ENCODE measurements around the gene TMCC3. TPM values are rescaled to one million over a fixed set of nuclear protein-coding genes. Genes with fewer than 3 reads are reported as not detected.

The TMCC3 gene
- total and polyA plus RNA-seq, 11 donors, result 0.69 to 8.2 (median 2.9) TPM

DNA sequence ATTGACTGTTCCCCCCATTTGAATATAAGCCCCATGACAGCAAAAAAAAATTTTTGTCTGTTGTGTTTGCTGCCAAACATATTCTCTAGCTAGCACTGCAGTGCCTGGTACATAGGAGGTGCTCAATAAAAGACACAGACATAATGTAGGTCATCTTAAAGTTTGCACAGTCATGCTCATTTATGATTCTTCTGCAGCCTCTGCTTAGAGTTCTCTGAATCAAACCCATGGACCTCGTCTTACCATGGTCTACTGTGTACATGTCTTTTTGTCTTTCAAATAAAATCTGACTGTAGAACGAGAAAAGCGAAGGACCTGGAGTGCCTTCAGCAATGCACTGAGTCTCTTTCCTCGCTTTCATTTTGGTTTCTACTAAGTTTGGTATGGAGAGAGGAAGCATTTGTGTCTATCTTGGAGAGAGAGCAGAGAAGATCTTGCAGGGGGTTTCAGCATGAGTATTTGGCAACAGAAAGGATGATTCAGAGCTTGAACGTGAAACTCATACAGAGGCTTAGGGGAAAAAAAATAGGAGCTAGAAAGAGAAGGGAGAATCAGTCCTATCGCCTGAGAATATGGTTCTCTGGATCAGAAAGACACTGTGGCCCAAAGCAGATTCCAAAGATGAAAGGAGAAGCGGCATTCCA, 38.8 kb upstream of the TMCC3 start:
- intact Hi-C loops (cut with DNase I), result no loop called here
- no peak for TF ChIP-seq POLR2A (IDR thresholded peaks at IDR 0.05)
- TF ChIP-seq, protein P1, sequence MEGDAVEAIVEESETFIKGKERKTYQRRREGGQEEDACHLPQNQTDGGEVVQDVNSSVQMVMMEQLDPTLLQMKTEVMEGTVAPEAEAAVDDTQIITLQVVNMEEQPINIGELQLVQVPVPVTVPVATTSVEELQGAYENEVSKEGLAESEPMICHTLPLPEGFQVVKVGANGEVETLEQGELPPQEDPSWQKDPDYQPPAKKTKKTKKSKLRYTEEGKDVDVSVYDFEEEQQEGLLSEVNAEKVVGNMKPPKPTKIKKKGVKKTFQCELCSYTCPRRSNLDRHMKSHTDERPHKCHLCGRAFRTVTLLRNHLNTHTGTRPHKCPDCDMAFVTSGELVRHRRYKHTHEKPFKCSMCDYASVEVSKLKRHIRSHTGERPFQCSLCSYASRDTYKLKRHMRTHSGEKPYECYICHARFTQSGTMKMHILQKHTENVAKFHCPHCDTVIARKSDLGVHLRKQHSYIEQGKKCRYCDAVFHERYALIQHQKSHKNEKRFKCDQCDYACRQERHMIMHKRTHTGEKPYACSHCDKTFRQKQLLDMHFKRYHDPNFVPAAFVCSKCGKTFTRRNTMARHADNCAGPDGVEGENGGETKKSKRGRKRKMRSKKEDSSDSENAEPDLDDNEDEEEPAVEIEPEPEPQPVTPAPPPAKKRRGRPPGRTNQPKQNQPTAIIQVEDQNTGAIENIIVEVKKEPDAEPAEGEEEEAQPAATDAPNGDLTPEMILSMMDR (IDR thresholded peaks at IDR 0.05), result no peak
- no peak for DNase-seq
- peak overlapping the region in 3 of 12 donors; percentile 1 to 44 (median 20) for H3K27ac ChIP-seq
- no peaks in the 10 kb centered on the region for H3K9me3 ChIP-seq
- peak overlapping the region in 7 of 12 donors; percentile 18 to 45 (median 23) for H3K4me3 ChIP-seq
- H3K36me3 ChIP-seq, result no peaks in the 10 kb centered on the region
- peak in 1 of 4 donors; percentile 64 for ATAC-seq
- H3K27me3 ChIP-seq, result no peaks in the 10 kb centered on the region
- peaks cover 0 to 24% (median 6%) of the 10 kb centered on the region in 12 donors for H3K4me1 ChIP-seq
- WGBS, 4 donors, result 69 to 73% (median 71%) methylated on average over 7 of the region's 7 CpGs

DNA sequence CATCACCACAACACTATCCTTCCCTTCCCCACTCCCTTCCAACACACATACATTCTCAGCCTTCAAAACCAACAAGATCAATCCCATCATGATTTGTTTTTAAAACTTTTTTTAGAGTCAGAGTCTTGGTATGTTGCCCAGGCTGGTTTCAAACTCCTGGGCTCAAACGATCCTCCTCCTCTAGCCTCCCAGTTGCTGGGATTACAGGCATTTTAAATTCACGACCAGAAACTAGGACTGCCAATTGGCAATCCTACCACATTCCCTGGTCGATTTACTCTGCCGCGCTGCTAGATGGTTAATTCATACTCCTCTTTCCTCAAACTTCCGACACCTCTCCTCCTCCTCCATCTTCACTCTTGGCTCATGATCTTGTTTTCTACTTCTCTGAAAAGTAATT, 37.5 kb upstream of the TMCC3 start:
- 74 to 89% (median 86%) methylated on average over 6 of the region's 6 CpGs for WGBS, 4 donors
- TF ChIP-seq, protein P1 (IDR thresholded peaks at IDR 0.05), result no peak
- TF ChIP-seq POLR2A (IDR thresholded peaks at IDR 0.05), result no peak
- ATAC-seq, result no peak
- no peaks in the 10 kb centered on the region for H3K27me3 ChIP-seq
- intact Hi-C loops (cut with DNase I), result no loop called here
- H3K4me1 ChIP-seq, result peaks cover 0 to 24% (median 6%) of the 10 kb centered on the region in 12 donors
- peak overlapping the region in 3 of 12 donors; percentile 18 to 39 (median 20) for H3K27ac ChIP-seq
- no peak for DNase-seq
- H3K4me3 ChIP-seq, result no peak overlapping the region
- H3K9me3 ChIP-seq, result no peaks in the 10 kb centered on the region
- H3K36me3 ChIP-seq, result no peaks in the 10 kb centered on the region

DNA sequence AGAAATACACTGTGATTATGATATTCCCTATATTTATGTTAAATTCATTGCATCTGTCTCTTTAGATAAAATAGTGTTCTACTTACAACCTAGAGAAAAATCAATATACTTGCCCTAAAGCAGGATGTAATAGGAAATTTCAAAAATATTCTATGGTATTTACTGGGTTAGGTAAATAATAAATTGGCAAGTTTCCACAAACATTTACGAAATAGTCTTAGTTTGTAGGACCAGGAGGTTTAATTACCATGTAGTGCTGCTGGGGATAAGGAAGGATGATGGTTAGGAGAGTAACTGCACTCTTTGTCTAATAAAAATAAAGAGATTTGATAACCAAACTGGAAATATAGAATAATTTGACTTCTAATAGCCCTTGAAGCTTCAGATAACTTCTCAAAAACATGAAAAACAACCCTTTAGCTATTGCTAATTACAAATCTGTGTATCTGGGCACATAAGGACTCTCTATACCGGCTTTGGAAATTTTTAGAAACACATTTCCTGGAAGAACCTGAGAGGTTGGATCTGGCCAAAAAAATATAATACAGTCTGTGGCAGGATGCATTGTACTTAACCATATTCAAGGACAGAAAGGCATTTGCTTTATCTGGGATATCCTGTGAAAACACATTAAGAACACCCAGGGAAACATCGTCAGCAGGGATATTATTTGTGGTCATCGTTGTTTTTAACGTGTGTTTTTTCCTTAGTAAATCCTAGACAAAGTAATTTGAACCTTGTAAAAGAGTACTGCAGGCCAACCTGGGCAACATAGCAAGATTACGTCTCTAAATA, 36.7 kb upstream of the TMCC3 start:
- ATAC-seq, result peak in 1 of 4 donors; percentile 55
- H3K27ac ChIP-seq, result peak overlapping the region in 4 of 12 donors; percentile 12 to 39 (median 19)
- H3K4me1 ChIP-seq, result peaks cover 0 to 24% (median 6%) of the 10 kb centered on the region in 12 donors
- no peaks in the 10 kb centered on the region for H3K9me3 ChIP-seq
- no peak for DNase-seq
- TF ChIP-seq, protein P1 (IDR thresholded peaks at IDR 0.05), result no peak
- no peak for TF ChIP-seq POLR2A (IDR thresholded peaks at IDR 0.05)
- intact Hi-C loops (cut with DNase I), result no loop called here
- 58 to 75% (median 70%) methylated on average over 6 of the region's 6 CpGs for WGBS, 4 donors
- H3K36me3 ChIP-seq, result no peaks in the 10 kb centered on the region
- H3K27me3 ChIP-seq, result no peaks in the 10 kb centered on the region
- no peak overlapping the region for H3K4me3 ChIP-seq

DNA sequence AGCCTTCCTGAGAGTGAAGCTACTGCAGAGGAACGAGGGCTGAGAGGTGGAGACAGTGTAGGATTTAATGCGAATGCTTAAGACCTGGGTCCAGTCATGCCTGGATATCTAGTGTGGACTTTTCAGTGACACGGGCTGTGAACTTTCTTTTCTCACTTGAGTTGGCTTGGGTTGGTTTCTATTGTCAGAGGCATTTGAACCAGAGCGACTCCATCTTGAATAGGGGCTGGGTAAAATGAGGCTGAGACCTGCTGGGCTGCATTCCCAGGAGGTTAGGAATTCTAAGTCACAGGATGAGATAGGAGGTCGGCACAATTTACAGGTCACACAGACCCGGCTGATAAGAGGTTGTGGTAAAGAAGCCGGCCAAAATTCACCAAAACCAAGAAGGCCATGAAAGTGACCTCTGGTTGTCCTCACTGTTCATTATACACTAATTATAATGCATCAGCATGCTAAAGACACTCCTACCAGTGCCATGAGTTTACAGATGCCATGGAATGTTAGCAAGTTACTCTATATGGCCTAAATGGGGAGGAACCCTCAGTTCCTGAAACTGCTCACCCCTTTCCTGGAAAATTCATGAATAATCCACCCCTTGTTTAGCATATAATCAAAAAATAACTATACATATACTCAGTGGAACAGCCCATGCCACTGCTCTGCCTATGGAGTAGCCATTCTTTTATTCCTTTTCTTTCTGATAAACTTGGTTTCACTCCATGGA, 34.2 kb upstream of the TMCC3 start:
- ATAC-seq (no peak), DNase-seq (no peak)
- H3K4me1 ChIP-seq, result peaks cover 0 to 9% (median 2%) of the 10 kb centered on the region in 12 donors
- intact Hi-C loops (cut with DNase I), result no loop called here
- TF ChIP-seq, protein P1 (IDR thresholded peaks at IDR 0.05), result no peak
- TF ChIP-seq POLR2A (IDR thresholded peaks at IDR 0.05), result no peak
- H3K4me3 ChIP-seq, result no peak overlapping the region
- 88 to 91% (median 90%) methylated on average over 7 of the region's 7 CpGs for WGBS, 4 donors
- no peaks in the 10 kb centered on the region for H3K36me3 ChIP-seq
- no peaks in the 10 kb centered on the region for H3K27me3 ChIP-seq
- no peaks in the 10 kb centered on the region for H3K9me3 ChIP-seq
- no peak overlapping the region for H3K27ac ChIP-seq
